Progenitor cell of endocrine pancreas (in vitro differentiated cells): Measurements from ENCODE around the gene OTUD5. TPM values are rescaled to one million over a fixed set of nuclear protein-coding genes. Genes with fewer than 3 reads are reported as not detected.

Source experiments
- DNase-seq: peaks from one replicate; pipeline ENCODE4 v3.0.0; 2021; ENCODE audit warnings: low spot score; ENCODE audit not compliant: unreplicated experiment
- H3K27ac Mint-ChIP-seq: 2 replicates; pipeline ENCODE4 v1.8.0; 2021; ENCODE audit warnings: mild to moderate bottlenecking, moderate library complexity, mixed read lengths
- H3K27me3 Mint-ChIP-seq: 2 replicates; pipeline ENCODE4 v1.8.0; 2021; ENCODE audit warnings: mixed read lengths
- H3K36me3 Mint-ChIP-seq: 2 replicates; pipeline ENCODE4 v1.8.0; 2022; ENCODE audit warnings: mixed read lengths; ENCODE audit not compliant: insufficient read depth
- H3K4me1 Mint-ChIP-seq: 2 replicates; pipeline ENCODE4 v1.8.0; 2021; ENCODE audit warnings: low read depth, mixed read lengths
- H3K4me3 Mint-ChIP-seq: 2 replicates; pipeline ENCODE4 v1.8.0; 2021; ENCODE audit warnings: low read depth, mild to moderate bottlenecking, moderate library complexity, mixed read lengths
- H3K9me3 Mint-ChIP-seq: 2 replicates; pipeline ENCODE4 v1.8.0; 2021; ENCODE audit warnings: low read depth, mixed read lengths
- total RNA-seq: library from RNA; stranded (reverse); gene quantifications from 2 replicates; pipeline ENCODE4 v1.2.1, GENCODE V29; 2021
- TF ChIP-seq, protein P1 (sequence below): fragments of 200-600 bp; sonication (generic); IDR thresholded peaks from one replicate; pipeline ENCODE4 v1.5.0; 2021; ENCODE audit warnings: antibody characterized with exemption, mild to moderate bottlenecking; ENCODE audit not compliant: unreplicated experiment

OTUD5 gene
- total RNA-seq, 1 donor from 2014 or later = 53.3 TPM

DNA sequence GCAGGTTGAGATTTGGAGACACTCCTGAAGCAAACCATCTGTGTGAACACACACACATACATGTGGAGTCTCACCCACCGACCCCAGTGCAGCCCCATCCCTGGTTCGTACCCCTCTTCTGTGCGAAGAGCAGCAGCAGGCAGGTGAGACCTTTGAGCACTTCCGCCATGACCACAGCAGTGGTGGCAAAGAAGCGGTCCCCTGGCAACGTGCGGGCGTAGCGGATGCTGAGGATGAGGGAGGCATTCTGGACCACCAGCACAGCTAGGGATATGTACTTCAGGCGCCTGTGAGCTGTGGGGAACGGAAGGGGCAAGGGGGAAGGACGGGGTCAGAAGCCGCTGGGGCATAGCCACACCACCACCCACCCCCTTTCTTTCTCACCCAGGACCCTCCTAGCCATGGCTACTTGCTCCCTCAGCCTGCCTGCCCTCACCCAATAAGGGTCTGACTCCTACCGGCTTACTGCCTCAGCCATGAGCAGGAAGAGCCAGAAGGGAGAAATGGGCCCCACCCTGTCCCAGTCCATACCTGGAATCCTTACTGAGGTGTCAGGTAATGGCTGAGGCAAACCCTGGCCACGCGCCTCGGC is 47.6 kb downstream of the OTUD5 start:
- H3K9me3 Mint-ChIP-seq = peaks cover 8% of the 10 kb centered on the region
- H3K4me3 Mint-ChIP-seq = peak overlapping the region; percentile 88
- no peak overlapping the region for H3K27ac Mint-ChIP-seq

DNA sequence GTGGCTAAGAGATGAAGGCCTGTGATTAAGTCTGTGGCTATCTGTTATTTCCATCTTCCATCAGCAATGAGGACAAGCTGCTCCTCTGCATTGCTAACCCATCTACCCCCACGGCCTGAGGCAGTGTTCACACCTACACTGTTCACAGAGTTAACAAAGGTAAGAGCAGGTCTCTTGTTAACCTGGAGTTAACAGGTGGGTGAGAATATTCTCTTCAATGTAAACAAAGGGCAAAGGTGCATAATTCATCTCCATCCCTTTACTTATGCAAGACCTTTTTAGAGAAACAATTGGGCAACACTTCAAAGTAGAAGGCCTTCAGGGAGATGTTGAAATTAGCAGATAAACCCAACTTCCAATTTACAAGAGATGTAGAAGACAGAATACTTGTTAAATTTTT is 48.8 kb downstream of the OTUD5 start:
- H3K27me3 Mint-ChIP-seq = no peaks in the 10 kb centered on the region
- peaks cover 10% of the 10 kb centered on the region for H3K36me3 Mint-ChIP-seq
- H3K4me3 Mint-ChIP-seq = no peak overlapping the region
- no peak overlapping the region for H3K27ac Mint-ChIP-seq
- no peak for DNase-seq
- TF ChIP-seq, protein P1, sequence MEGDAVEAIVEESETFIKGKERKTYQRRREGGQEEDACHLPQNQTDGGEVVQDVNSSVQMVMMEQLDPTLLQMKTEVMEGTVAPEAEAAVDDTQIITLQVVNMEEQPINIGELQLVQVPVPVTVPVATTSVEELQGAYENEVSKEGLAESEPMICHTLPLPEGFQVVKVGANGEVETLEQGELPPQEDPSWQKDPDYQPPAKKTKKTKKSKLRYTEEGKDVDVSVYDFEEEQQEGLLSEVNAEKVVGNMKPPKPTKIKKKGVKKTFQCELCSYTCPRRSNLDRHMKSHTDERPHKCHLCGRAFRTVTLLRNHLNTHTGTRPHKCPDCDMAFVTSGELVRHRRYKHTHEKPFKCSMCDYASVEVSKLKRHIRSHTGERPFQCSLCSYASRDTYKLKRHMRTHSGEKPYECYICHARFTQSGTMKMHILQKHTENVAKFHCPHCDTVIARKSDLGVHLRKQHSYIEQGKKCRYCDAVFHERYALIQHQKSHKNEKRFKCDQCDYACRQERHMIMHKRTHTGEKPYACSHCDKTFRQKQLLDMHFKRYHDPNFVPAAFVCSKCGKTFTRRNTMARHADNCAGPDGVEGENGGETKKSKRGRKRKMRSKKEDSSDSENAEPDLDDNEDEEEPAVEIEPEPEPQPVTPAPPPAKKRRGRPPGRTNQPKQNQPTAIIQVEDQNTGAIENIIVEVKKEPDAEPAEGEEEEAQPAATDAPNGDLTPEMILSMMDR = no peak
- peaks cover 17% of the 10 kb centered on the region for H3K4me1 Mint-ChIP-seq
- H3K9me3 Mint-ChIP-seq = peaks cover 8% of the 10 kb centered on the region

More for the DNA sequence above, 47.6 kb downstream of the OTUD5 start:
- Mint-ChIP-seq H3K4me1 (peaks cover 17% of the 10 kb centered on the region), H3K36me3 (peaks cover 10% of the 10 kb centered on the region), H3K27me3 (no peaks in the 10 kb centered on the region)
- no peak for DNase-seq
- TF ChIP-seq, protein P1 = no peak

DNA sequence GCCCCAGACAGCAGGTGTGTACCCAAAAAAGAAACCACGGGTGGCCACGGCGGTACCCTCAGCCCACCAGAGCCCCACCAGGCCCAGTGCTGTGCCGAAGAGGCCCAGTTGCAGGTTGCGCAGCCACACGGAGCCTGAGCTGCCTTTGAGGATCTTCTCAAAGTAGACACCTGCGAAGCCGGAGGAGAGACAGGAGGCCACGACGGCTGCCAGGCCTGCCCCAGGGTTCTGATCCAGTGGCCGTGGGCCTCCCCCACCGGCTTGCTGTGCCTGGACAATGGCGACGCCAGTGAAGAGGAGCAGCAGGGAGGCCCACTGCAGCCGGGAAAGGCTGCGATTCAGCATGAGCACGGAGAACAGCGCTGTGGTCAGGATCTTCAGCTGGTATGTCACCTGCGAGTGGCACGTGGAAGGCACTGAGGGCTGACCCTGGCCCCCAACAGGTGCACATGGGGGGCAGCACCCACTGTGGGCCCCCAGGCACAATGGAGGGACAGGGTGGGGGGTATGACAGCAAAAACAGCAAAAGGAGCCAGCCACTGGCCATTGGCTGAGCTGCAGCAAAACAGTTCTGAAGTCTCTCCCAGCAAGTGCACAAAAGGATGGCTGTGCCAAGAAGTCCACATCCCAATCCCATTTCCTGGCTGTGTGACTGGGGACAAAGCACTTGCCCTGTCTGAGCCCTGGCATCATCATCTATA is 52.2 kb downstream of the OTUD5 start:
- H3K9me3 Mint-ChIP-seq = peaks cover 3% of the 10 kb centered on the region
- no peaks in the 10 kb centered on the region for H3K27me3 Mint-ChIP-seq
- TF ChIP-seq, protein P1 = no peak
- H3K36me3 Mint-ChIP-seq = peaks cover 6% of the 10 kb centered on the region
- no peak for DNase-seq
- H3K27ac Mint-ChIP-seq = no peak overlapping the region
- H3K4me1 Mint-ChIP-seq = no peaks in the 10 kb centered on the region
- no peak overlapping the region for H3K4me3 Mint-ChIP-seq

DNA sequence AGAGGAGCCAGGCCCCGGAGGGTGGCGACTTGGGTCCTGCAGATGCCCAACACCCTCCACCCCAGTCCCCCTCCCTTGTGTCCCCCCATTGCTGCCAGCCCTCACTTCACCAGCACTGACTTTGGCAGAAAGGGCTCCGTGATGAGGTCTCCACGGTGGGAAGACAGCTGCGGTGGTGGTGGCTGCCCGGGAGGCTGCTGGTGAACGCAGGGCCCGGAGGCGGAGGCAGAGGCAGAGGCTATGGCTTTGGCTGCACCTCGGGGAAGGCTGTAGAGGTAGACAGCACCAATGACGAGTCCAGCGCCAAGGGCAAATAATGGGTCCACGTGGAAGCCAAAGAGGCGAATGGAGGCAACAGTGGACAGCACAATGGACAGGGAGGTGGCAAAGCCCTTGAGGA is 52.8 kb downstream of the OTUD5 start:
- no peaks in the 10 kb centered on the region for H3K27me3 Mint-ChIP-seq
- H3K4me1 Mint-ChIP-seq = no peaks in the 10 kb centered on the region
- peaks cover 3% of the 10 kb centered on the region for H3K9me3 Mint-ChIP-seq
- TF ChIP-seq, protein P1 = no peak
- H3K36me3 Mint-ChIP-seq = peaks cover 6% of the 10 kb centered on the region
- H3K4me3 Mint-ChIP-seq = no peak overlapping the region
- H3K27ac Mint-ChIP-seq = no peak overlapping the region
- DNase-seq = no peak

DNA sequence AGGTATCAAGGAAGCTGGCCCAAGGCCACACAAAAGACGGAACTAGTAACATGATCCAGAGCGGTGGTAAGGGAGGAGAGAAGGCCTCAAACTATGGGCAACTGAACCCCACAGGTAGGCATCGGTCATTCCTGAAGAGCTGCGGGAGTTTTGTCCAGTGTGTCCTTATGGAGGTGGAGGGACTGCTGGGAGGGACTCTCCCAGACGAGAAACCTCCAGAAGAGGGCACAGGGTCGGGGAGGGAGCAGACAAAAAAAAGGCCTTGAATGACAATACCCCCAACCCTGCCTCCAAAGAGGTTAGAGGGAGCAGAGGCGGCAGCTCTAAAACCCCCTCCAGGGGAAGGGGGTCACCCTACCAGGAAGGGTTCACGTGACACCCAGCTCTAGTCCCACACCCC is 53.2 kb downstream of the OTUD5 start:
- Mint-ChIP-seq H3K4me1 (no peaks in the 10 kb centered on the region), H3K36me3 (peaks cover 6% of the 10 kb centered on the region), H3K9me3 (peaks cover 3% of the 10 kb centered on the region), H3K4me3 (no peak overlapping the region), H3K27ac (no peak overlapping the region), H3K27me3 (no peaks in the 10 kb centered on the region)
- TF ChIP-seq, protein P1 = no peak
- no peak for DNase-seq
